ENCODE results near the gene CLASRP. TPM values are rescaled to one million over a fixed set of nuclear protein-coding genes. Genes with fewer than 3 reads are reported as not detected.

The CLASRP gene
- total RNA-seq, 4 donors from 2014 or later = 48.2 to 96.8 (median 95.0) TPM

DNA sequence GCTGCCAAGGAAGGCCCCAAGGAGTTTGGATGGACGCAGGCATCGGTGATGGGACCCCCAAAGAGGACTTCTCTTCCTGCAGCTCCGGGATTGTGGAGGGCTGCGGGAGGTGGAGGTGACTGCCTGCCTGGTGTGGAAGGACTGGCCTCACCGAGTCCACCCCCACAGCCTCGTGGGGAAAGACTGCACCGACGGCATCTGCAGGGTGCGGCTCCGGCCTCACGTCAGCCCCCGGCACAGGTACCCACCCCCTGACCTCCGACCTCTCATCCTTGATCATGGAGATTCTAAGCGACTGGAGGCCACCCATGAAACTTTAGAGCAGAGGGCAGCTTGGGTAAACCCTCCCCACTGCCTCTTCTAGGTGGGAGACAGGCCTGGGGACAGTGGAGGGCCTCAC, 16.9 kb upstream of the CLASRP start:
- intact Hi-C loops (cut with DNase I) = no loop called here
- no peak for DNase-seq
- Histone ChIP-seq H3K4me3 (replicated peaks in 1 of 3) (no peak overlapping the region), H3K4me1 (no peaks in the 10 kb centered on the region), H3K9me3 (no peaks in the 10 kb centered on the region), H3K27me3 (no peaks in the 10 kb centered on the region), H3K36me3 (no peaks in the 10 kb centered on the region), H3K27ac (no peak overlapping the region)
- no peak for TF ChIP-seq POLR2A (IDR thresholded peaks at IDR 0.05)
- TF ChIP-seq, protein P1, sequence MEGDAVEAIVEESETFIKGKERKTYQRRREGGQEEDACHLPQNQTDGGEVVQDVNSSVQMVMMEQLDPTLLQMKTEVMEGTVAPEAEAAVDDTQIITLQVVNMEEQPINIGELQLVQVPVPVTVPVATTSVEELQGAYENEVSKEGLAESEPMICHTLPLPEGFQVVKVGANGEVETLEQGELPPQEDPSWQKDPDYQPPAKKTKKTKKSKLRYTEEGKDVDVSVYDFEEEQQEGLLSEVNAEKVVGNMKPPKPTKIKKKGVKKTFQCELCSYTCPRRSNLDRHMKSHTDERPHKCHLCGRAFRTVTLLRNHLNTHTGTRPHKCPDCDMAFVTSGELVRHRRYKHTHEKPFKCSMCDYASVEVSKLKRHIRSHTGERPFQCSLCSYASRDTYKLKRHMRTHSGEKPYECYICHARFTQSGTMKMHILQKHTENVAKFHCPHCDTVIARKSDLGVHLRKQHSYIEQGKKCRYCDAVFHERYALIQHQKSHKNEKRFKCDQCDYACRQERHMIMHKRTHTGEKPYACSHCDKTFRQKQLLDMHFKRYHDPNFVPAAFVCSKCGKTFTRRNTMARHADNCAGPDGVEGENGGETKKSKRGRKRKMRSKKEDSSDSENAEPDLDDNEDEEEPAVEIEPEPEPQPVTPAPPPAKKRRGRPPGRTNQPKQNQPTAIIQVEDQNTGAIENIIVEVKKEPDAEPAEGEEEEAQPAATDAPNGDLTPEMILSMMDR (IDR thresholded peaks at IDR 0.05) = no peak
- 77 to 79% methylated on average over 13 of the region's 14 CpGs for WGBS, 2 donors

GRCh38 chr19:45023048-45023447, 15.8 kb upstream of the CLASRP start:
- TF ChIP-seq, protein P1 (IDR thresholded peaks at IDR 0.05) = no peak
- TF ChIP-seq POLR2A (IDR thresholded peaks at IDR 0.05) = no peak
- H3K4me3 ChIP-seq (replicated peaks in 1 of 3) = no peak overlapping the region
- no peaks in the 10 kb centered on the region for H3K27me3 ChIP-seq
- H3K4me1 ChIP-seq = no peaks in the 10 kb centered on the region
- no peaks in the 10 kb centered on the region for H3K9me3 ChIP-seq
- intact Hi-C loops (cut with DNase I) = no loop called here
- H3K36me3 ChIP-seq = peaks cover 0 to under 1% of the 10 kb centered on the region in 2 donors
- WGBS, 2 donors = 93 to 95% methylated on average over 4 of the region's 4 CpGs
- H3K27ac ChIP-seq = no peak overlapping the region
- DNase-seq = no peak

- no peaks in the 10 kb centered on the region for H3K9me3 ChIP-seq
- 93 to 95% methylated on average over 9 of the region's 9 CpGs for WGBS, 2 donors
- H3K27me3 ChIP-seq = no peaks in the 10 kb centered on the region
- TF ChIP-seq, protein P1 (IDR thresholded peaks at IDR 0.05) = no peak
- TF ChIP-seq POLR2A (IDR thresholded peaks at IDR 0.05) = no peak
- H3K4me3 ChIP-seq (replicated peaks in 1 of 3) = no peak overlapping the region
- DNase-seq = no peak
- H3K4me1 ChIP-seq = no peaks in the 10 kb centered on the region
- intact Hi-C loops (cut with DNase I) = no loop called here
- no peak overlapping the region for H3K27ac ChIP-seq
- H3K36me3 ChIP-seq = peaks cover 6 to 15% of the 10 kb centered on the region in 2 donors
These were observed 13.6 kb upstream of the CLASRP start for GRCh38 chr19:45025264-45025663.

- no peak for TF ChIP-seq POLR2A (IDR thresholded peaks at IDR 0.05)
- TF ChIP-seq, protein P1 (IDR thresholded peaks at IDR 0.05) = no peak
- no peak for DNase-seq
- Histone ChIP-seq H3K27ac (no peak overlapping the region), H3K4me1 (no peaks in the 10 kb centered on the region), H3K27me3 (no peaks in the 10 kb centered on the region), H3K9me3 (no peaks in the 10 kb centered on the region), H3K36me3 (peaks cover 6 to 15% of the 10 kb centered on the region in 2 donors), H3K4me3 (replicated peaks in 1 of 3) (no peak overlapping the region)
- 89 to 98% methylated on average over 2 of the region's 2 CpGs for WGBS, 2 donors
- intact Hi-C loops (cut with DNase I) = no loop called here
These were observed 11.5 kb upstream of the CLASRP start for GRCh38 chr19:45027371-45027770.

- TF ChIP-seq, protein P1 (IDR thresholded peaks at IDR 0.05) = no peak
- no peak for TF ChIP-seq POLR2A (IDR thresholded peaks at IDR 0.05)
- H3K36me3 ChIP-seq = peaks cover 19 to 26% of the 10 kb centered on the region in 2 donors
- no peak for DNase-seq
- H3K27ac ChIP-seq = no peak overlapping the region
- no peaks in the 10 kb centered on the region for H3K9me3 ChIP-seq
- 93 to 95% methylated on average over 6 of the region's 6 CpGs for WGBS, 2 donors
- H3K4me1 ChIP-seq = no peaks in the 10 kb centered on the region
- H3K27me3 ChIP-seq = no peaks in the 10 kb centered on the region
- intact Hi-C loops (cut with DNase I) = no loop called here
- no peak overlapping the region for H3K4me3 ChIP-seq (replicated peaks in 1 of 3)
These were observed 8.0 kb upstream of the CLASRP start for GRCh38 chr19:45030825-45031224.
